Fibroblast of lung (primary cell): ENCODE data around the gene SSH2. TPM values are rescaled to one million over a fixed set of nuclear protein-coding genes. Genes with fewer than 3 reads are reported as not detected.
A peak's percentile ranks its signal among the peaks of the same experiment; 100 is the strongest.

Experiments
- DNase-seq, 2 donors: peaks; one replicate each; pipeline versions ENCODE4 v3.0.0 to v3.0.0-alpha.2; 2010; ENCODE audit warnings: low read depth in 2 of 2
- H2AFZ ChIP-seq: 2 replicates; pipeline ENCODE4 v1.5.1; 2012; ENCODE audit warnings: low read length, control low read depth, inconsistent platforms
- H3K27ac ChIP-seq: 2 replicates; pipeline ENCODE4 v1.5.1; 2011; ENCODE audit warnings: low read length, control low read depth; ENCODE audit not compliant: insufficient read depth
- H3K27me3 ChIP-seq: 2 replicates; pipeline ENCODE4 v1.5.1; 2011; ENCODE audit warnings: mild to moderate bottlenecking, low read length; ENCODE audit not compliant: control insufficient read depth, insufficient read depth
- H3K36me3 ChIP-seq: 2 replicates; pipeline ENCODE4 v1.5.1; 2011; ENCODE audit warnings: low read length; ENCODE audit not compliant: control insufficient read depth, insufficient read depth
- H3K4me1 ChIP-seq: 2 replicates; pipeline ENCODE4 v1.5.1; 2011; ENCODE audit warnings: low read length; ENCODE audit not compliant: control insufficient read depth, insufficient read depth; ENCODE audit errors: extremely low read depth
- H3K4me2 ChIP-seq: 2 replicates; pipeline ENCODE4 v1.5.1; 2011; ENCODE audit warnings: low read length, control low read depth; ENCODE audit not compliant: insufficient read depth; ENCODE audit errors: extremely low read depth
- H3K4me3 ChIP-seq, 4 experiments: fragments of 200-600 bp in 1 of 4; sonication (generic) in 1 of 4; replicated peaks in 1 of 4; 2 replicates each; pipeline ENCODE4 v1.5.1; 2011 to 2016; ENCODE audit warnings: low read length in 4 of 4, low read depth in 3 of 4, mild to moderate bottlenecking in 3 of 4, control low read depth in 2 of 4, inconsistent platforms in 1 of 4, mixed read lengths in 1 of 4; ENCODE audit not compliant: insufficient read depth in 1 of 4; ENCODE audit errors: control extremely low read depth in 1 of 4
- H3K79me2 ChIP-seq: 2 replicates; pipeline ENCODE4 v1.5.1; 2012; ENCODE audit warnings: mild to moderate bottlenecking, low read length, inconsistent platforms; ENCODE audit not compliant: control insufficient read depth, insufficient read depth
- H3K9ac ChIP-seq: 2 replicates; pipeline ENCODE4 v1.5.1; 2011; ENCODE audit warnings: mild to moderate bottlenecking, low read length, control low read depth; ENCODE audit not compliant: insufficient read depth
- H3K9me3 ChIP-seq: 2 replicates; pipeline ENCODE4 v1.5.1; 2012; ENCODE audit warnings: low read depth, low read length; ENCODE audit not compliant: control insufficient read depth, insufficient read depth
- H4K20me1 ChIP-seq: 2 replicates; pipeline ENCODE4 v1.5.1; 2011; ENCODE audit warnings: low read length; ENCODE audit not compliant: control insufficient read depth, insufficient read depth; ENCODE audit errors: extremely low read depth
- EZH2 ChIP-seq: IDR thresholded peaks from 2 replicates; pipeline ENCODE4 v1.5.1; 2012; ENCODE audit warnings: low read length, control low read depth, mild to moderate bottlenecking; ENCODE audit errors: missing control alignments
- polyA plus RNA-seq, 2 donors: library from polyadenylated mRNA; depleted of rRNA in 1 of 2; stranded (reverse) in 1 of 2; unstranded in 1 of 2; fragments of >200 nt; gene quantifications; 2 replicates each; pipeline ENCODE4 v1.2.1, GENCODE V29; 2011 to 2012; ENCODE audit warnings: missing spikeins in 1 of 2
- total RNA-seq: library from RNA; depleted of rRNA; stranded (reverse); fragments of >200 nt; gene quantifications from 2 replicates; pipeline ENCODE4 v1.2.1, GENCODE V29; 2014
- TF ChIP-seq, protein P1 (sequence below), 2 donors: IDR thresholded peaks in 1 of 2; conservative IDR thresholded peaks in 1 of 2; 1 replicate in 1 of 2; 2 replicates in 1 of 2; pipeline ENCODE4 v1.5.1; 2011 to 2012; ENCODE audit warnings: low read length in 2 of 2, control low read depth in 1 of 2, inconsistent platforms in 1 of 2, low read depth in 1 of 2, mild to moderate bottlenecking in 1 of 2

Gene SSH2
- total and polyA plus RNA-seq, 2 donors (not counting 1 experiment from before 2014, with no cell fraction given): 21.0 to 30.2 TPM

DNA sequence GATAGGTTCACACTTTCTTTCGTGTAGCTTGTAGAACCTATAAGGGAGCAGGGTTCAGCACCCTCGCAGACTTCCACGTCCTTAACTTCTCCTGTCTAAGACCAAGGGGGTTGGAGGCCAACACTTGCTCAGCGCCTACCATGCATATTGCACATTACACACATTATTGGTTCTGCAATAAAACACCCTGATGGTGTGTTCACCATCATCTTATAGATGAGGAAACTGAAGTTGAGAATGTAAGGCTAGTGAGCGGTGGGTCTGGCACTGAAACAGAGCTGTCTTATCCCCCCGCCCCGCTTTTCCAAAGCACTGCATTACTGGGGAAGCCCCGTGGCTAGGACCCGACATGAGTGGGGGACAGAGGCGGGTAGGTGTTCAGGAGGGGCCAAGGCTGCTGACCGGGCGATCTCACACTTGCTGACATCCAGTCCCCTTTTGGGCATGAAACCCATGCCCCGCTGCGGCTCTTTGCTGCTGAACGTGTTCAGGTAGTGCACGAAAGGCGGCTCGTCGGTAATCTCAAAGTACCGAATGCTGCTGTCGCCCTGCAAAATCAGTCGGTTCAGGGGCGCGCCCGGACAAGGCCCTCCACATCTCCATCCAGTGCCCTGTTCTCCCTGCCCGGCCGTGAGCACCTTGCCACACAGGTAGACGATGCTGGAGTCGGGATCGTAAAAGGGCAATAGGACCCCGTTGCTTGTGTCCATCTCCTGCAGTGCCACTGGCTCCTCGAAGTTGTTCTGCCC, 313.6 kb downstream of the SSH2 start:
- Histone ChIP-seq H3K27me3 (no peaks in the 10 kb centered on the region), H3K79me2 (no peaks in the 10 kb centered on the region), H3K9me3 (no peaks in the 10 kb centered on the region), H3K4me1 (peaks cover 19% of the 10 kb centered on the region), H2AFZ (no peak overlapping the region), H4K20me1 (no peaks in the 10 kb centered on the region), H3K27ac (no peak overlapping the region), H3K4me3 (peak overlapping the region in 1 of 4 experiments; percentile 40), H3K4me2 (peak overlapping the region; percentile 32), H3K9ac (no peak overlapping the region), H3K36me3 (no peaks in the 10 kb centered on the region)
- TF ChIP-seq EZH2: no peak
- TF ChIP-seq, protein P1, sequence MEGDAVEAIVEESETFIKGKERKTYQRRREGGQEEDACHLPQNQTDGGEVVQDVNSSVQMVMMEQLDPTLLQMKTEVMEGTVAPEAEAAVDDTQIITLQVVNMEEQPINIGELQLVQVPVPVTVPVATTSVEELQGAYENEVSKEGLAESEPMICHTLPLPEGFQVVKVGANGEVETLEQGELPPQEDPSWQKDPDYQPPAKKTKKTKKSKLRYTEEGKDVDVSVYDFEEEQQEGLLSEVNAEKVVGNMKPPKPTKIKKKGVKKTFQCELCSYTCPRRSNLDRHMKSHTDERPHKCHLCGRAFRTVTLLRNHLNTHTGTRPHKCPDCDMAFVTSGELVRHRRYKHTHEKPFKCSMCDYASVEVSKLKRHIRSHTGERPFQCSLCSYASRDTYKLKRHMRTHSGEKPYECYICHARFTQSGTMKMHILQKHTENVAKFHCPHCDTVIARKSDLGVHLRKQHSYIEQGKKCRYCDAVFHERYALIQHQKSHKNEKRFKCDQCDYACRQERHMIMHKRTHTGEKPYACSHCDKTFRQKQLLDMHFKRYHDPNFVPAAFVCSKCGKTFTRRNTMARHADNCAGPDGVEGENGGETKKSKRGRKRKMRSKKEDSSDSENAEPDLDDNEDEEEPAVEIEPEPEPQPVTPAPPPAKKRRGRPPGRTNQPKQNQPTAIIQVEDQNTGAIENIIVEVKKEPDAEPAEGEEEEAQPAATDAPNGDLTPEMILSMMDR (conservative IDR thresholded peaks at IDR 0.05 in 1 of 2, IDR thresholded peaks at IDR 0.05 in 1 of 2; ENCODE audit: low read depth in 1 of 2, low read length in 2 of 2): no peak
- no peak for DNase-seq

DNA sequence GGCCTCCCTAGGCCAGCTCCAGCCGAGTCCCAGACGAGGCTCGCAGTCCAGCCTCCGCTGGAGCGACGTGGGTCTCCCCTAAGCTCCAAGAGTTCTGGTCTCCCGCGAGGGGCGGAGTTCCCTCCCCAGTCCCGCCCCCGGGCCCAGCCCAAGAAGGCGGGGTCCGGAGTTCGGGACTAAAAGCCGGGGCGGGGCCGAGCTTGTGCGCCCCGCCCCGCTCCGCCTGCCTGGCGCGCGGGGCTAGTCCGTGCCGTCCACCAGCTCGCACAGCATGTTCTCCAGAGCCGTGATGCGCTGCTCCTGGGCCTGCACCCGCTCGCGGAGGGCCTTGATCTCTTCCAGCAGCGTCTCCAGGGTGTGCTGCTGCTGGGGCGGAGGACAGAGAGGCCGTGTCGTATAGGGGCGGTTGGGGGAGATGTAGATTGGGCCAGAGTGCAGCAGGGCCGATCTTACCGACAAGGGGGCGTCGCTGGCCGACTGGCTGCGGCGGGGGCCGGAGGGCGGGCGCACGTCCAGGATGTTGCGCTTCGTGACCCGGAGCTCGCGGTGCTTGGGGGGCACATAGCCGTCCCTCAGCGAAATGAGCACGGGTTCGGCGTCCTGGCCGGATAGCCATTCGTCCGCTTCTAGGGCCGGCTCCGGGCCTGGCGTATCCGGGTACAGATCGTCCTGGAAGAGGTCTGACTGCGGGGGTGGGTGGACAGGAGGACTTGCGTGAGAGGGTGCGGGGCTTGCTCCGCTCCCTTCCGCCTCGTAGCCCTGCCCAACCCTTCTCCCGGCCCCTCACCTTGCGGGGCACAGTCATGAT, 314.3 kb downstream of the SSH2 start:
- H3K27ac ChIP-seq: no peak overlapping the region
- H4K20me1 ChIP-seq: no peaks in the 10 kb centered on the region
- no peaks in the 10 kb centered on the region for H3K36me3 ChIP-seq
- H3K79me2 ChIP-seq: no peaks in the 10 kb centered on the region
- peak overlapping the region; percentile 51 for H2AFZ ChIP-seq
- H3K27me3 ChIP-seq: no peaks in the 10 kb centered on the region
- DNase-seq: peak; percentile 79 to 82
- no peaks in the 10 kb centered on the region for H3K9me3 ChIP-seq
- TF ChIP-seq EZH2: no peak
- TF ChIP-seq, protein P1 (conservative IDR thresholded peaks at IDR 0.05 in 1 of 2, IDR thresholded peaks at IDR 0.05 in 1 of 2; ENCODE audit: low read depth in 1 of 2, low read length in 2 of 2): no peak
- peaks cover 19% of the 10 kb centered on the region for H3K4me1 ChIP-seq
- peak overlapping the region in 2 of 4 experiments; percentile 22 to 40 for H3K4me3 ChIP-seq
- no peak overlapping the region for H3K9ac ChIP-seq
- peak overlapping the region; percentile 27 for H3K4me2 ChIP-seq

DNA sequence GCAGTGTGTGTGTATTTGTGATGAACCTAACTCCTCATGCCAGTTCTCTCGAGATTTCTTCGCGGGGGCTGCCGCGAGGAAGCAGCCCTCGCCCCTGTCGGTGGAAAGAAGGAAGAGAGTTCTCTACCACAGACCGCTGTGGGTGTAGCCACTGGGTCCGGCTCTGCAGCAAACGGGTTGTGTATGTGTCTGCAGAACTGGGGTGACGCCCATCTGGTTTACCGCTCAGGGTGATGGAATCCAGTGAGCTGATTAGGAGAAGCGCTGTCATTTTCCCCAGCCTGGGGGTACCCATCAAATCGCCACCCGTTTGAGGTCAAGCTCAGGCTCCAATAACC, 315.0 kb downstream of the SSH2 start:
- peak in 1 of 2 donors; percentile 36 for DNase-seq
- TF ChIP-seq, protein P1 (conservative IDR thresholded peaks at IDR 0.05 in 1 of 2, IDR thresholded peaks at IDR 0.05 in 1 of 2; ENCODE audit: low read depth in 1 of 2, low read length in 2 of 2): no peak
- TF ChIP-seq EZH2: no peak
- no peak overlapping the region for H3K27ac ChIP-seq
- no peaks in the 10 kb centered on the region for H3K27me3 ChIP-seq
- peak overlapping the region in 2 of 4 experiments; percentile 21 to 22 for H3K4me3 ChIP-seq
- peaks cover 19% of the 10 kb centered on the region for H3K4me1 ChIP-seq
- no peaks in the 10 kb centered on the region for H3K36me3 ChIP-seq
- no peaks in the 10 kb centered on the region for H3K9me3 ChIP-seq
- H2AFZ ChIP-seq: no peak overlapping the region
- H3K79me2 ChIP-seq: no peaks in the 10 kb centered on the region
- no peaks in the 10 kb centered on the region for H4K20me1 ChIP-seq
- H3K4me2 ChIP-seq: no peak overlapping the region
- H3K9ac ChIP-seq: no peak overlapping the region
